HepG2 (cell line): ENCODE results near the gene DOC2A. TPM values are rescaled to one million over a fixed set of nuclear protein-coding genes. Genes with fewer than 3 reads are reported as not detected.

ENCODE experiments used
- AKAP8 ChIP-seq: sonication (generic); formaldehyde crosslinking; IDR thresholded peaks from 2 replicates; pipeline ENCODE4 v1.5.1; 2020; ENCODE audit warnings: mild to moderate bottlenecking, missing genetic modification reagents
- DPF2 ChIP-seq: sonication (generic); formaldehyde crosslinking; IDR thresholded peaks from 2 replicates; pipeline ENCODE4 v1.4.0; 2020; ENCODE audit warnings: mild to moderate bottlenecking, low read depth, missing genetic modification reagents, borderline replicate concordance
- JUND ChIP-seq: sonication (generic); formaldehyde crosslinking; IDR thresholded peaks from 2 replicates; pipeline ENCODE4 v1.8.0; 2022; ENCODE audit warnings: mild to moderate bottlenecking, missing genetic modification reagents
- MIER3 ChIP-seq: IDR thresholded peaks from 2 replicates; pipeline ENCODE4 v1.6.1; 2016; ENCODE audit warnings: missing compliant biosample characterization, borderline replicate concordance
- MYC ChIP-seq: sonication (generic); formaldehyde crosslinking; IDR thresholded peaks from 2 replicates; pipeline ENCODE4 v1.9.0; 2021; ENCODE audit warnings: missing genetic modification reagents, borderline replicate concordance
- RXRA ChIP-seq: sonication (generic); formaldehyde crosslinking; IDR thresholded peaks from 2 replicates; pipeline ENCODE4 v1.5.1; 2020; ENCODE audit warnings: missing genetic modification reagents
- SALL1 ChIP-seq: sonication (generic); formaldehyde crosslinking; IDR thresholded peaks from 2 replicates; pipeline ENCODE4 v1.8.0; 2022; ENCODE audit warnings: mild to moderate bottlenecking, missing genetic modification reagents
- ZBTB42 ChIP-seq: sonication (generic); formaldehyde crosslinking; IDR thresholded peaks from 2 replicates; pipeline ENCODE4 v1.5.0; 2020; ENCODE audit warnings: mild to moderate bottlenecking, missing genetic modification reagents
- ZNF567 ChIP-seq: sonication (generic); formaldehyde crosslinking; IDR thresholded peaks from 2 replicates; pipeline ENCODE4 v1.8.1; 2023; ENCODE audit warnings: mild to moderate bottlenecking, missing genetic modification reagents, borderline replicate concordance
- ZNF619 ChIP-seq: sonication (generic); formaldehyde crosslinking; IDR thresholded peaks from 2 replicates; pipeline ENCODE4 v1.4.0; 2020; ENCODE audit warnings: mild to moderate bottlenecking, missing genetic modification reagents
- ZSCAN29 ChIP-seq: sonication (generic); formaldehyde crosslinking; conservative IDR thresholded peaks from 2 replicates; pipeline ENCODE4 v1.4.0; 2020; ENCODE audit warnings: mild to moderate bottlenecking, missing genetic modification reagents
- polyA plus RNA-seq, 8 experiments: library from polyadenylated mRNA; depleted of rRNA in 3 of 8; stranded (reverse) in 7 of 8; unstranded in 1 of 8; fragments of >200 nt; fragmentation: Illumina TruSeq in 4 of 8; extraction: Trizol in 4 of 8; gene quantifications; 2 replicates each; pipeline versions ENCODE4 v1.2.1 to v1.2.3, GENCODE V29; 2011 to 2016; ENCODE audit warnings: low read depth in 4 of 8, missing spikeins in 1 of 8, mixed read lengths in 1 of 8; ENCODE audit not compliant: insufficient read depth in 1 of 8
- total RNA-seq, 5 experiments: library from RNA; depleted of rRNA; stranded (reverse); fragments of >200 nt; fragmentation: Illumina TruSeq; extraction: Trizol; gene quantifications; 2 replicates each; pipeline ENCODE4 v1.2.3, GENCODE V29; 2016; ENCODE audit warnings: low read depth in 1 of 5
- TF ChIP-seq, protein P1 (sequence below), 2 experiments: sonication (generic) in 1 of 2; formaldehyde crosslinking in 1 of 2; IDR thresholded peaks; 2 replicates each; pipeline versions ENCODE4 v1.5.1 to v1.6.1; 2011 to 2020; ENCODE audit warnings: borderline replicate concordance in 1 of 2, low read depth in 1 of 2, low read length in 1 of 2, mild to moderate bottlenecking in 1 of 2, missing genetic modification reagents in 1 of 2, moderate library complexity in 1 of 2
- TF ChIP-seq, protein P2 (sequence below): sonication (generic); formaldehyde crosslinking; IDR thresholded peaks from 2 replicates; pipeline ENCODE4 v1.5.1; 2020; ENCODE audit warnings: missing genetic modification reagents, mild to moderate bottlenecking, borderline replicate concordance
- TF ChIP-seq, protein P3 (sequence below): sonication (generic); formaldehyde crosslinking; conservative IDR thresholded peaks from 2 replicates; pipeline ENCODE4 v1.8.0; 2022; ENCODE audit warnings: low read depth, missing genetic modification reagents
- TF ChIP-seq, protein P4 (sequence below): sonication (generic); formaldehyde crosslinking; IDR thresholded peaks from 2 replicates; pipeline ENCODE4 v1.4.0; 2020; ENCODE audit warnings: missing genetic modification reagents
- TF ChIP-seq, protein P5 (sequence below): sonication (generic); formaldehyde crosslinking; IDR thresholded peaks from 2 replicates; pipeline ENCODE4 v1.4.0; 2020; ENCODE audit warnings: missing genetic modification reagents, low read depth, mild to moderate bottlenecking, borderline replicate concordance
- TF ChIP-seq, protein P6 (sequence below): IDR thresholded peaks from 2 replicates; pipeline ENCODE4 v1.6.1; 2016
- TF ChIP-seq, protein P7 (sequence below): sonication (generic); formaldehyde crosslinking; IDR thresholded peaks from 2 replicates; pipeline ENCODE4 v1.4.0; 2020; ENCODE audit warnings: mild to moderate bottlenecking, missing genetic modification reagents

The DOC2A gene
- total and polyA plus RNA-seq, 2 of the 13 experiments (the other 11 are each of a cell fraction or from before 2014, with no cell fraction given) = 0.15 to 0.55 TPM

DNA sequence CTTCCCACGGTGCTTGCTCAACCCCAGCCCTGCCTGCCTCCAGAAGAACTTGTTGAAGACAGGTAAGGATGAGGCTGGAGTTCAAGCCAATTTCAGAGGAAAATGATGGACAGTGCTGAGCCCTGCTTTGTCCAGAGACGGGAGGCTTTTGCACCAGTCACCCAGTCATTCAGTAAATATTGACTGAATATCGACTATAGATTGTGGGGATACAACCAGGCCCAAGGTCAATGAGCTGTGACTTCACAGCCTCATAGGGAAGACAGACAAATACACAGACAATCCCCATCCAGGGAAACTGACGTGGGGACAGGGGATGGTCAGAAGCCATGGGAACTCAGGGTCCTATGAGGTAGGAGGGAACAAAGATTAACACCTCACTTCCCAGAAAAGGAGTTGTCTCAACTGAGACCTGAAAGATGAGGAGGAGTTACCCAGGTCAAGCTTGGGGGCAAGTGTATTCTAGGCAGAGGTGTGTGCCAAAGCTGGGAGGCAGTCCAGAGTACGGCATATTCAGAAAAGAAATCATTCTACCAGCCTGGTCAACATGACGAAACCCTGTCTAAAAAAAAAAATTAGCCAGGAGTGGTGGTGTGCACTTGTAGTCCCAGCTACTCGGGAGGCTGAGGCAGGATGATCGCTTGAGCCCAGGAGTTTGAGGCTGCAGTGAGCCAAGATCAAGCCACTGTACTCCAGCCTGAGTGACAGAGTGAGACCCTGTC, 5.9 kb upstream of the DOC2A start (continued):
- TF ChIP-seq, protein P1, sequence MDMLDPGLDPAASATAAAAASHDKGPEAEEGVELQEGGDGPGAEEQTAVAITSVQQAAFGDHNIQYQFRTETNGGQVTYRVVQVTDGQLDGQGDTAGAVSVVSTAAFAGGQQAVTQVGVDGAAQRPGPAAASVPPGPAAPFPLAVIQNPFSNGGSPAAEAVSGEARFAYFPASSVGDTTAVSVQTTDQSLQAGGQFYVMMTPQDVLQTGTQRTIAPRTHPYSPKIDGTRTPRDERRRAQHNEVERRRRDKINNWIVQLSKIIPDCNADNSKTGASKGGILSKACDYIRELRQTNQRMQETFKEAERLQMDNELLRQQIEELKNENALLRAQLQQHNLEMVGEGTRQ (IDR thresholded peaks at IDR 0.05; ENCODE audit: low read depth, low read length) = no peak
- TF ChIP-seq, protein P1 (CRISPR knock-in tag; IDR thresholded peaks at IDR 0.05; ENCODE audit: borderline replicate concordance) = no peak
- peak; percentile 80; the same call in 1 of the 2 replicates for TF ChIP-seq ZNF619 (CRISPR knock-in tag)
- 0 out of 2 replicates have a peak, but pooled peaks have one; percentile 26 for TF ChIP-seq MIER3
- TF ChIP-seq, protein P2, sequence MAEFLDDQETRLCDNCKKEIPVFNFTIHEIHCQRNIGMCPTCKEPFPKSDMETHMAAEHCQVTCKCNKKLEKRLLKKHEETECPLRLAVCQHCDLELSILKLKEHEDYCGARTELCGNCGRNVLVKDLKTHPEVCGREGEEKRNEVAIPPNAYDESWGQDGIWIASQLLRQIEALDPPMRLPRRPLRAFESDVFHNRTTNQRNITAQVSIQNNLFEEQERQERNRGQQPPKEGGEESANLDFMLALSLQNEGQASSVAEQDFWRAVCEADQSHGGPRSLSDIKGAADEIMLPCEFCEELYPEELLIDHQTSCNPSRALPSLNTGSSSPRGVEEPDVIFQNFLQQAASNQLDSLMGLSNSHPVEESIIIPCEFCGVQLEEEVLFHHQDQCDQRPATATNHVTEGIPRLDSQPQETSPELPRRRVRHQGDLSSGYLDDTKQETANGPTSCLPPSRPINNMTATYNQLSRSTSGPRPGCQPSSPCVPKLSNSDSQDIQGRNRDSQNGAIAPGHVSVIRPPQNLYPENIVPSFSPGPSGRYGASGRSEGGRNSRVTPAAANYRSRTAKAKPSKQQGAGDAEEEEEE (CRISPR knock-in tag) = no peak
- TF ChIP-seq ZSCAN29 = peak; percentile 57; the same call in 1 of the 2 replicates
- TF ChIP-seq, protein P3, sequence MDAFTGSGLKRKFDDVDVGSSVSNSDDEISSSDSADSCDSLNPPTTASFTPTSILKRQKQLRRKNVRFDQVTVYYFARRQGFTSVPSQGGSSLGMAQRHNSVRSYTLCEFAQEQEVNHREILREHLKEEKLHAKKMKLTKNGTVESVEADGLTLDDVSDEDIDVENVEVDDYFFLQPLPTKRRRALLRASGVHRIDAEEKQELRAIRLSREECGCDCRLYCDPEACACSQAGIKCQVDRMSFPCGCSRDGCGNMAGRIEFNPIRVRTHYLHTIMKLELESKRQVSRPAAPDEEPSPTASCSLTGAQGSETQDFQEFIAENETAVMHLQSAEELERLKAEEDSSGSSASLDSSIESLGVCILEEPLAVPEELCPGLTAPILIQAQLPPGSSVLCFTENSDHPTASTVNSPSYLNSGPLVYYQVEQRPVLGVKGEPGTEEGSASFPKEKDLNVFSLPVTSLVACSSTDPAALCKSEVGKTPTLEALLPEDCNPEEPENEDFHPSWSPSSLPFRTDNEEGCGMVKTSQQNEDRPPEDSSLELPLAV = no peak
- TF ChIP-seq MYC (CRISPR knock-in tag) = no peak
- TF ChIP-seq, protein P4, sequence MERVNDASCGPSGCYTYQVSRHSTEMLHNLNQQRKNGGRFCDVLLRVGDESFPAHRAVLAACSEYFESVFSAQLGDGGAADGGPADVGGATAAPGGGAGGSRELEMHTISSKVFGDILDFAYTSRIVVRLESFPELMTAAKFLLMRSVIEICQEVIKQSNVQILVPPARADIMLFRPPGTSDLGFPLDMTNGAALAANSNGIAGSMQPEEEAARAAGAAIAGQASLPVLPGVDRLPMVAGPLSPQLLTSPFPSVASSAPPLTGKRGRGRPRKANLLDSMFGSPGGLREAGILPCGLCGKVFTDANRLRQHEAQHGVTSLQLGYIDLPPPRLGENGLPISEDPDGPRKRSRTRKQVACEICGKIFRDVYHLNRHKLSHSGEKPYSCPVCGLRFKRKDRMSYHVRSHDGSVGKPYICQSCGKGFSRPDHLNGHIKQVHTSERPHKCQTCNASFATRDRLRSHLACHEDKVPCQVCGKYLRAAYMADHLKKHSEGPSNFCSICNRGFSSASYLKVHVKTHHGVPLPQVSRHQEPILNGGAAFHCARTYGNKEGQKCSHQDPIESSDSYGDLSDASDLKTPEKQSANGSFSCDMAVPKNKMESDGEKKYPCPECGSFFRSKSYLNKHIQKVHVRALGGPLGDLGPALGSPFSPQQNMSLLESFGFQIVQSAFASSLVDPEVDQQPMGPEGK (CRISPR knock-in tag) = 0 out of 2 replicates have a peak, but pooled peaks have one; percentile 8
- TF ChIP-seq ZBTB42 = no peak
- TF ChIP-seq RXRA (CRISPR knock-in tag) = no peak
- TF ChIP-seq, protein P5, sequence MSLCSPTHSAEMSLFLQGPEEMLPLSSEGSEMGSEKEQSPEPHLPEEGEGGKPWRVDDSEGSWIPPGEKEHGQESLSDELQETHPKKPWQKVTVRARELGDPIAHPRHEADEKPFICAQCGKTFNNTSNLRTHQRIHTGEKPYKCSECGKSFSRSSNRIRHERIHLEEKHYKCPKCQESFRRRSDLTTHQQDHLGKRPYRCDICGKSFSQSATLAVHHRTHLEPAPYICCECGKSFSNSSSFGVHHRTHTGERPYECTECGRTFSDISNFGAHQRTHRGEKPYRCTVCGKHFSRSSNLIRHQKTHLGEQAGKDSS (CRISPR knock-in tag) = no peak
- TF ChIP-seq SALL1 (CRISPR knock-in tag) = peak; percentile 64
- TF ChIP-seq, protein P6, sequence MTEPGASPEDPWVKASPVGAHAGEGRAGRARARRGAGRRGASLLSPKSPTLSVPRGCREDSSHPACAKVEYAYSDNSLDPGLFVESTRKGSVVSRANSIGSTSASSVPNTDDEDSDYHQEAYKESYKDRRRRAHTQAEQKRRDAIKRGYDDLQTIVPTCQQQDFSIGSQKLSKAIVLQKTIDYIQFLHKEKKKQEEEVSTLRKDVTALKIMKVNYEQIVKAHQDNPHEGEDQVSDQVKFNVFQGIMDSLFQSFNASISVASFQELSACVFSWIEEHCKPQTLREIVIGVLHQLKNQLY (CRISPR knock-in tag) = no peak
- TF ChIP-seq ZNF567 (CRISPR knock-in tag) = no peak
- TF ChIP-seq DPF2 (CRISPR knock-in tag) = peak; percentile 60; the same call in 1 of the 2 replicates
- TF ChIP-seq JUND (CRISPR knock-in tag) = 0 out of 2 replicates have a peak, but pooled peaks have one; percentile 44
- TF ChIP-seq AKAP8 = no peak
- TF ChIP-seq, protein P7, sequence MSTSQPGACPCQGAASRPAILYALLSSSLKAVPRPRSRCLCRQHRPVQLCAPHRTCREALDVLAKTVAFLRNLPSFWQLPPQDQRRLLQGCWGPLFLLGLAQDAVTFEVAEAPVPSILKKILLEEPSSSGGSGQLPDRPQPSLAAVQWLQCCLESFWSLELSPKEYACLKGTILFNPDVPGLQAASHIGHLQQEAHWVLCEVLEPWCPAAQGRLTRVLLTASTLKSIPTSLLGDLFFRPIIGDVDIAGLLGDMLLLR (CRISPR knock-in tag) = no peak
